Uterus (tissue), 4 donors: ENCODE measurements around the gene ARHGEF1. TPM values are rescaled to one million over a fixed set of nuclear protein-coding genes. Genes with fewer than 3 reads are reported as not detected.

Experiments used
- DNase-seq, 2 donors: peaks; one replicate each; pipeline ENCODE4 v3.0.0-alpha.2; 2019 to 2020
- H3K27ac ChIP-seq, 2 donors: fragments of 200-600 bp; sonication (generic); 1 replicate in 1 of 2; 2 replicates in 1 of 2; pipeline ENCODE4 v1.5.1; 2016 to 2018
- H3K27me3 ChIP-seq, 2 donors: fragments of 200-600 bp; sonication (generic); one replicate each; pipeline ENCODE4 v1.5.1; 2018 to 2019; ENCODE audit warnings: control low read depth in 1 of 2
- H3K36me3 ChIP-seq, 2 donors: fragments of 200-600 bp; sonication (generic); one replicate each; pipeline ENCODE4 v1.5.1; 2019; ENCODE audit warnings: control low read depth in 1 of 2
- H3K4me1 ChIP-seq, 2 donors: fragments of 200-600 bp; sonication (generic); one replicate each; pipeline ENCODE4 v1.5.1; 2018 to 2019; ENCODE audit warnings: control low read depth in 1 of 2
- H3K4me3 ChIP-seq, 2 donors: fragments of 200-600 bp; sonication (generic); 1 replicate in 1 of 2; 2 replicates in 1 of 2; pipeline ENCODE4 v1.5.1; 2018 to 2019; ENCODE audit warnings: mild to moderate bottlenecking in 1 of 2
- H3K9me3 ChIP-seq, 2 donors: fragments of 200-600 bp; sonication (generic); one replicate each; pipeline ENCODE4 v1.5.1; 2019; ENCODE audit warnings: control low read depth in 1 of 2
- CTCF ChIP-seq, 4 experiments: fragments of 200-600 bp in 2 of 4; fragments of 450-650 bp in 2 of 4; sonication (generic) in 2 of 4; IDR thresholded peaks; one replicate each; pipeline ENCODE4 v1.5.1; 2016 to 2019; ENCODE audit warnings: antibody characterized with exemption in 4 of 4, mild to moderate bottlenecking in 2 of 4, moderate library complexity in 1 of 4
- POLR2A ChIP-seq, 2 donors: fragments of 450-650 bp; IDR thresholded peaks; one replicate each; pipeline ENCODE4 v1.6.1; 2016; ENCODE audit warnings: antibody characterized with exemption in 2 of 2, mild to moderate bottlenecking in 1 of 2, moderate library complexity in 1 of 2
- intact Hi-C: fragments of 100-400 bp; cut with DNase I; formaldehyde crosslinking; loops from one replicate; pipeline ENCODE4 v1.15.1; 2023; ENCODE audit warnings: low total_unique reads
- total RNA-seq, 4 donors: library from RNA; depleted of rRNA in 3 of 4; stranded (reverse); fragments of >200 nt in 3 of 4; gene quantifications; one replicate each; pipeline versions ENCODE4 v1.1.0 to v1.2.4, GENCODE V29; 2014 to 2023
- donor health status: DM: yes; HTN: yes; CAD: no.

ARHGEF1 gene
- total RNA-seq, 4 donors from 2014 or later, result 13.5 to 118 (median 37.1) TPM

- H3K36me3 ChIP-seq, result no peaks in the 10 kb centered on the region
- DNase-seq, result no peak
- no peak overlapping the region for H3K4me3 ChIP-seq
- no peaks in the 10 kb centered on the region for H3K9me3 ChIP-seq
- no peaks in the 10 kb centered on the region for H3K4me1 ChIP-seq
- intact Hi-C loops, result no loop called here
- H3K27ac ChIP-seq, result no peak overlapping the region
- TF ChIP-seq CTCF (IDR thresholded peaks at IDR 0.05) (no peak), POLR2A (IDR thresholded peaks at IDR 0.05) (no peak)
- no peaks in the 10 kb centered on the region for H3K27me3 ChIP-seq
Measured at GRCh38 chr19:41892173-41892902, 9.4 kb downstream of the ARHGEF1 start.

DNA sequence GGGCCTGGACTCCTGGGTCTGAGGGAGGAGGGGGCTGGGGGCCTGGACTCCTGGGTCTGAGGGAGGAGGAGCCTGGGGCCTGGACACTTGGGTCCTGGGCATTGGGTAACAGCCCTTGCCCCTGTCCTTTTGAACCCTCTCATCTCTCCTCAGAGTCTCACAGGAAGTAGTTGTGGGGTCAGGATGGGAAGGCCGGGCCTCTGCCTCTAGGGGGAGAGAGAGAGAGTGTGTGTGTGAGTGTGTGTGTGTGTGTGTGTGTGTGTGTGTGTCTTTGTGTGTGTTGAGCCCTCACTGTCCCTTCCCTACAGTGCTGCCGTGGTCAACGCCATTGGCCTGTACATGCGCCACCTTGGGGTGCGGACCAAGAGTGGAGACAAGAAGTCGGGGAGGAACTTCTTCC, 10.9 kb downstream of the ARHGEF1 start:
- intact Hi-C loops, result no loop called here
- Histone ChIP-seq H3K36me3 (no peaks in the 10 kb centered on the region), H3K27me3 (no peaks in the 10 kb centered on the region), H3K9me3 (no peaks in the 10 kb centered on the region), H3K4me3 (no peak overlapping the region), H3K4me1 (no peaks in the 10 kb centered on the region), H3K27ac (no peak overlapping the region)
- TF ChIP-seq POLR2A (IDR thresholded peaks at IDR 0.05), result no peak
- TF ChIP-seq CTCF (IDR thresholded peaks at IDR 0.05), result no peak
- DNase-seq, result no peak

- intact Hi-C loops, result no loop called here
- no peak for DNase-seq
- TF ChIP-seq CTCF (IDR thresholded peaks at IDR 0.05) (no peak), POLR2A (IDR thresholded peaks at IDR 0.05) (no peak)
- Histone ChIP-seq H3K27me3 (no peaks in the 10 kb centered on the region), H3K36me3 (no peaks in the 10 kb centered on the region), H3K4me3 (no peak overlapping the region), H3K4me1 (no peaks in the 10 kb centered on the region), H3K27ac (no peak overlapping the region), H3K9me3 (no peaks in the 10 kb centered on the region)
Measured at GRCh38 chr19:41894350-41894749, 11.4 kb downstream of the ARHGEF1 start.

DNA sequence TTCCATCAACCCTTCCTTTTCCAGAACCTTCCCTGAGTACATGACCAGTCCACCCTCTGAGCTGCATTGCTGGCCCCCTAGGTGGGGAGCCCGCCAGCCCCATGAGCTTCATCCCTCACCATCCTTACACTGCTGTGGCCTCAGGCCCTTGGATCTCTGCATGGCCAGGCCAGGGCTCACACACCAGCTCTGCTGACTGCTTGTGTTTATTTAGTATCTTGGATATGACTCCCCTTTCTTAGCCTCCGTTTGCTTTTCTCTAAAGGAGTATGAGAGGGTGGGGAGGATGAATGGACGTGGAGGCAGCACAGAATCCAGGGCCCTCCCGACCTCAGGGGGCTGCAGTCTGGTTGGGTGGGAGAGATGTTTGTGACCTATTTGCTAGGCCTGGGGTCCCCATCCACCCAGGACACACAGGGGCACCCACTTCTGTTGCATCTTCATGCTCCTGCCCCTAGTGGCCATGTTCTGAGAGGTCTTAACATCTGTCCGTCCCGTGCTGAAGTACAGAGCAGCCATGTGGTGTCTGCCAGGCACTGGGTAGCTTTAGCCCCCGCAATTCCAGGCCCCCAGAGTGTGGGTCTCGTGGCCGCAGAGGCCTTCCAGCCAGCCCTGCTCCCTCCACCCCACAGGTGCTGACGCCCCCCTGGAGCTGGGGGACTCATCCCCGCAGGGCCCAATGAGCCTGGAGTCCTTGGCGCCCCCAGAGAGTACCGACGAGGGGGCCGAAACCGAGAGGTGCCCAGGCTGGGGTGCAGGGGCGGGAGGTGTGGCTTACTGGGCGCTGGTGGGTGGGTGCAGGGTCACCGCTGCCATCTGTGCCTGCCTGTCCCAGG, 13.0 kb downstream of the ARHGEF1 start:
- Histone ChIP-seq H3K27me3 (no peaks in the 10 kb centered on the region), H3K4me1 (no peaks in the 10 kb centered on the region), H3K4me3 (no peak overlapping the region), H3K36me3 (no peaks in the 10 kb centered on the region), H3K27ac (no peak overlapping the region), H3K9me3 (no peaks in the 10 kb centered on the region)
- no peak for DNase-seq
- TF ChIP-seq CTCF (IDR thresholded peaks at IDR 0.05) (no peak), POLR2A (IDR thresholded peaks at IDR 0.05) (no peak)
- intact Hi-C loops, result no loop called here

DNA sequence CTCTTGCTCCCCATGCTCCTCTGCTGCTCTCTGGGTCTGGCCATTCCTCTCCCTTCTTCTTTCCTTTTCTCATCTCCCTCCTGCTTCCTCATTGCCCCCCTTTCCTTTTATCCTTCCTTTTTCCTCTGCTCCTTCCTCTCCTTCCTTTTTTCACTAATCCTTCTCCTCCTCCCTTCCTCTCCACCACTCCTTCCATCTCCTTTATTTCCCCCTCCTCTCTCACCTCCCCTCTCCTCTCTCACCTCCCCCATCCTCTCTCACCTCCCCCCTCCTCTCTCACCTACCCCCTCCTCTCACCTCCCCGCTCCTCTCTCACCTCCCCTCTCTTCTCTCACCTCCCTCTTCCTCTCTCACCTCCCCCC, 13.6 kb downstream of the ARHGEF1 start:
- intact Hi-C loops, result no loop called here
- H3K27ac ChIP-seq, result no peak overlapping the region
- H3K36me3 ChIP-seq, result no peaks in the 10 kb centered on the region
- no peak for TF ChIP-seq POLR2A (IDR thresholded peaks at IDR 0.05)
- no peak for TF ChIP-seq CTCF (IDR thresholded peaks at IDR 0.05)
- no peaks in the 10 kb centered on the region for H3K27me3 ChIP-seq
- no peaks in the 10 kb centered on the region for H3K9me3 ChIP-seq
- DNase-seq, result no peak
- no peaks in the 10 kb centered on the region for H3K4me1 ChIP-seq
- no peak overlapping the region for H3K4me3 ChIP-seq
